AML-193 (cell line): ENCODE results near the gene FGGY.
"Not testable (repeated sequence)": the region's sequence is repeated elsewhere in the genome, so short reads cannot be mapped to it uniquely, and the experiment has no call there.

Experiments used
- DNase-seq, 2 experiments: peaks; one replicate each; lab custom pipeline; 2025; lab: John Stamatoyannopoulos, UW

Gene FGGY

DNA sequence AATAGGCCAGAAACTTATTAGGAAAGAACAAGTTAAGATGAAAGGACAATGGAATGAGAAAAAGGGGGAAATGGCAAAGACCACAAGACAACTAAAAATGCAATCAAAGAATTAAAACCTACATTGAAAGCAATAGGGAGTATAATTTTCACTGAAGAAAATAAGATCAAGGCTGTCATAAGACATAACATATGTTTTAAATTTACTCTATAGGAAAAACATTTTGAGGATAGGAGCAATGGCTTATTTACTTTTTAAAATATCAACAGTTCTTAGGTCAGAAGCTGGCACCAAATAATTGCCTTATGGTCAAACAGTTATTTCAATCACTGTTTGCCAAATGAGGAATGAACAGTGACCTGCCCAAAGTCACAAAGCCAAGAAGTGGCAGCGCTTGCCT is 346.6 kb downstream of the FGGY start:
- DNase-seq, result no peak

DNA sequence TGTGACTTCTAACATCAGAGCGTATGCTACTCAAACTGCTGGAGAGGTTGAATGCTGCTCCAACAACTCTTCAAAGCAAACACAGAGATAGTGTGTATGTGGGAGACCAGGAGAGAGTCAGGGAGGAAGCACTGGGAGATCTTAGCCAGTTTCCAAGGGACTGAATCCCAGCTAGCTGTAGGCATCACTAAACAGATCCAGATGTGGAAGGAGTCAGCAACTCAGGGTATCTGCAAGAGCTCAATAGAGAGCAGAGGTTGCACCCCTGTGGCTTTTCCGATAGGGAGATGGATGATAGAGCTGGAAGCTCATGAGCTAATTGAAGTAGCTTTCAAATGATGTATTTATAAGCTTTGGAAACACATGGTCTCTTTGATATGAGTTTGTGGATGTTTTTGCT is 349.0 kb downstream of the FGGY start:
- DNase-seq, result no peak

DNA sequence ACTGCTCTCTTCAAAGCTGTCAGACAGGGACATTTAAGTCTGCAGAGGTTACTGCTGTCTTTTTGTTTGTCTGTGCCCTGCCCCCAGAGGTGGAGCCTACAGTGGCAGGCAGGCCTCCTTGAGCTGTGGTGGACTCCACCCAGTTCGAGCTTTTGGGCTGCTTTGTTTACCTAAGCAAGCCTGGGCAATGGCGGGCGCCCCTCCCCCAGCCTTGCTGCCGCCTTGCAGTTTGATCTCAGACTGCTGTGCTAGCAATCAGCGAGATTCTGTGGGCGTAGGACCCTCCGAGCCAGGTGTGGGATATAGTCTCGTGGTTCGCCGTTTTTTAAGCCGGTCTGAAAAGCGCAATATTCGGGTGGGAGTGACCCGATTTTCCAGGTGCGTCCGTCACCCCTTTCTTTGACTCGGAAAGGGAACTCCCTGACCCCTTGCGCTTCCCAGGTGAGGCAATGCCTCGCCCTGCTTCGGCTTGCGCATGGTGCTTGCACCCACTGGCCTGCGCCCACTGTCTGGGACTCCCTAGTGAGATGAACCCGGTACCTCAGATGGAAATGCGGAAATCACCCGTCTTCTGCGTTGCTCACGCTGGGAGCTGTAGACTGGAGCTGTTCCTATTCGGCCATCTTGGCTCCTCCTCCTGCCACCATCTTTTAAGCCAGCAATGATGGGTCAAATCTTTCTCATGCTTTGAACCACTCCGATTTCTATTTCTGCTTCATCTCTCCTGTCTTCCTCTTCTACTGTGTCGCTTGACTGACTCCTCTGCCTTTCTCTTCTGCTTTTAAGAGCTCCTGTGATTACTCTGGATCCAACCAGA is 356.5 kb downstream of the FGGY start:
- DNase-seq, result not testable (repeated sequence)

DNA sequence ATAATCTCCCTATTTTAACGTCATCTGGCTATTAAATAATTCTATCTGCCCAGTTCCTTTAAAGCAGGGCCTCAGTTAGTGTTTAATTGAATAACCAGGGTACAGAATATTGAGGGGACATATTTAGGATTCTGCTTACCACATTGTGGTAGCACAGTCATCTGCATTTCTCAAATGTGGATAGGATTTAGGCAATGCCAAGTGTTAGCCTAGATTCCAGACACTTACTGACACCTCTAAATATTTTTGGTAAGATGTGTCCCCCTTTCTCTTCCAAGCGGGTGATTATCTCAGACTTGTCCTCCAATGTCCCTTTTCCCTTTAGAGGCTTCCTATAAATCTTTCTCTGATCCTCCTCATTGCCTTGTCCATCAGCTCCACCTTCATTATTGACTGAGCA is 357.1 kb downstream of the FGGY start:
- DNase-seq, result no peak

DNA sequence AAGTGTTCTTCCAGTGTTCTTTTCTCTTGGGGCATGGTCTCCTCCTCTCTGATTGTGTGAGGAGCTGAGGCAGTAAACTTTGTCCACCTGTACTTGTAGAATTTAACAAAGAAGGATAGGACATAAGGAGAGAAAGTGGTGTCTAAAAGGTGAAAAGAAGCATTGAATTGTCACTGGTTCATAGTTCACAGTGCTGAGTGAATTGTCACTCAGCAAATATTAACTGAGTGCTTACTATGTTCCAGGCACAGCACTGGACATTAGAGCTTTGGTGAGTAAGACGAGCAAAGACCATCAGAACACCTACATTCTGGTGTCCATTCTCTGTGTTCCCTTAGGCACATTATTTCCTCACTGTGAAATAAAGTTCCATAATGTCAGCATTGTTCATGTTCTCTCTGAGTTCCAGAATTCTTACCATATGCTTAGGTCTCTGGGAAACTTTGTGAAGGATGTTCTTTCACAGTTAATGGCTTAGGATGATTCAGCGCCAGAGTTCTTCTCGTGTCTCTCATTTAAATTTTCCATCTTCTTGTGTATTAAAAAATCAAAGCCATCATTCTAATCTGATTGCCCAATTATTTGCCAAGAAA is 361.1 kb downstream of the FGGY start:
- DNase-seq, result no peak

DNA sequence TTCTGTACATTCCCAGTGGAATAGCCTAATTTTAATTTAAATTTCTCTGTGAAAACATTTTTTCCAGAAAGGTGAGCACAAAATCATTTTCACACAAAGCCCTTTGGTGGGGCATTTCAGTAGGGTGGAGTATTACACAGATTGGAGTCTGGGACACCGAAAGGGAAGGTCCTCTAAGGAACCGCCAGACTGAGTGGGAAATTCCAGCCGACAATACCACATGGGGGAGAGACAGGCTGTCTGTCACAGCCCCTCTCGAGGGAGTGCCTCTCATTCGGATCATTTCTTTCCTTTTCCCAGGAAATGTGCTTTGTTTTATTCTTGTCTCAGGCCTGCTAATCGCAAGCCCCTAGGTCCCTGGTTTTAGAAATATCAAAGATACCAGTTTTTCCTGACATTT is 367.3 kb downstream of the FGGY start:
- DNase-seq, result no peak

DNA sequence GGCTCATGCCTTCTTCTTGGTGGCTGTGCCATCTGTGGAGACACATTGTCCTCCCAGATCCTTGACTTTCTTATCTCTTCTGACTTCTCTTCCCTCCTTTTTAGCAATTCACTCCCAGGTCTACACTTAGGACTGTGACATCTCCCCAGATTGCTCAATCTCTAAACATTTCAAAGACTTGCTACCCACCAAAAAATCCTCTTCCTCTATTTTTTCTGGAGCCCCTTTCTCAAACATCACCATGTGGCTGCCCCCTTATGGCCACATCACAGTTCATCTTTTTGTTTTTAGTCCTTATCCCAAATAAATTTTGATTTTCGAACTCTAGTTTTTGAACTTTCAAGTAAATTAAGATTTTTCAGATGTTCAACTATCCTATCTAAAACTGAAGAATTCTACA is 369.2 kb downstream of the FGGY start:
- peak; percentile 47 to 48 for DNase-seq

DNA sequence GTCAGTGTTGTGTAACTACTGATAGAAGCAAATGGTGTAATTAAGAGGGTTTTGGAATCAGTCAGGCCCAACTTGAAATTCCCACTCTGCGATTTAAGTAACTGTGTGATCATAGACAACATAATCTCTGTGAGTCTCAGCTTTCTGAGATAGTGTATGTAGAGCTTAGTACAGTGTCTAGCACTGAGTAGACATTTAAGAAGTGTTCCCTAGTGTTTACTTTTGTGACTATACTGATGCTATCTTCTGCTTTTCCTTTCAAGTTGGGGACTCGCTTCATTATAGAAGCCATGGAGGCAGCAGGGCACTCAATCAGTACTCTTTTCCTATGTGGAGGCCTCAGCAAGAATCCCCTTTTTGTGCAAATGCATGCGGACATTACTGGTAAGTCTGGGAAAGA is 370.1 kb downstream of the FGGY start:
- no peak for DNase-seq

DNA sequence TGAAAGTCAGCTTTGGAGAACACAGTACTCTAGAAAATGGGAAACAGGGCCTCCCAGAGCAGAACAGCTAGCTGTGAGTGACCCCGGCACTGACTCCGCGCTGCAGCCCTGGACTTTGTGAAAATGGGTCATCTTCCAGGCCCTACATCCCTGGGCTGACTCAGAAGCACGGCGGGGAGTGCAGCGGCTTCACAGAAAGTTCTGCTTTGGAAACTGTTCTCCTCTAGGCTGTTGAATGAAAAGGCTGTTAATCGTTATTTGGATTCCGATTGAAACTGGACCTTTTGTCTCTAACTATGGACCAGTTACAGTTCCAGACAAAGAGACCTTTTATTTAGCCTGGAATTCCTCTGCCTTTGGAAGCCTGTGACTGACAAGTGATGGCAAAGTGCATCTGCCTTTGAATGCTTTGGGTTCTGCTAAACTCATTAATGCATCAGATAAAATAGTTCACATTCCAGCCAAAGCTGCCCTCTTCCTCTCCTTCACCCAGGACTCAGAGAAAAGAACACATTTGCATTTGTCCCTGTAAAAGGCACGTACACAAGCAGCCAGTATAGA is 372.9 kb downstream of the FGGY start:
- no peak for DNase-seq

DNA sequence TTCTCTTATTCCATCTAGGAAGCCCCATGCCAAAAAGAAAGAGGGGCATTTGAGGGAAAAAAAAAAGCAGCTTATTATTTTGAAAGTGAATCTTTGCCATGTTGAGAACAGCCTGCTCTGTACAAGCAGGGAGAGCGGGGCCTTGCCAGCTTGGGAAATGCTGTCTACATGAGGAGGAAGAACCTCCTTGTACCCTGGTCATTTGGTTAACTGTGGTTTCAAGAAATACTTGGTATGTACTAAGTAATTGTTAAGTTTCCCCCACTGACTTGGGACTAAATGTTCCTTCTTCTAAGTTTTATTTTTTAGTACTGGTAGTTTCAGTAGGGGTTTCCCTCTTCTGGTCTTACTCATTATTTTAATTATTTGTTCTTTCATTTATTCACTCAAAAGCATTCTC is 373.8 kb downstream of the FGGY start:
- DNase-seq, result no peak

DNA sequence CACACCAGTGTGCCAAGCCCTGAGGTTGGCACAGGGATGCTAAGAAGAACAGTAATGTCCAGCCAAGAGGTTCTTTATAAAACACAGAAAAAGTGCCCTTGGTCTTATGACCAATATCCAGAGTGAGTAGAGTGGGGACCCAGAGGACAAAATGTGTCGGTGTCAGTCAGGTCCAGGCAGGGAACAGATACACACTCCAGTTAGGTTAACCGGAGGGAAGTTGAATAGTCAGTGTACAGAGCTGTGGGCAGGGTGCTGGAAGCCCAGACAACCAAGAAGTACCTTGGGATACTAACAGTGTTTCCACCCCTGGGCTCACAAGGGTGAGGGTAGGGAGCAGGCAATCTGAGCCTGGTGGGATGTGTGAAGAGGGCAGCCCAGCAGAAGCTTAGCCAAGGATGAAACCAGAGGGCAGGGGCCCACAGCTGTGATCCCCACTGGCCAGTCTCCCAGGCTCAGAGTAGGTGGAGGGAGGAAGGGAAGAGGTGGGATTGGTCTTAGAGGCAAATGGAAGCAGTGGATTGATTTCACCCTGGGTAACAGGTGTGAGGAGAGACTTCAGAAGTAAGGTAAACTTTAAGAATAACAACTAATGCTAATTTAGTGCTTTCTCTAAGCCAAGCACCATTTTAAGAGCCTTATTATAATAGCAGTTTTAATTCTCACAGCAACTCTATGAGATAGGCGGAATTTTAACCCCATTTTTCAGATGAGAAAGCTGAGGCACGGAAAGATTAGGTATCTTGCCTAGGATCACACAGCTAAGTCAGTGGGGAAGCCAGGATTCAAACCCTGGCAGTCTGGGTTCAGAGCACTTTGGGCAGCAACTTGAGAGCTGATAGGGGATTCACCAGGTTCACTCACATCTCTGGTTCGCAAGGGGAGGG is 374.4 kb downstream of the FGGY start:
- no peak for DNase-seq

DNA sequence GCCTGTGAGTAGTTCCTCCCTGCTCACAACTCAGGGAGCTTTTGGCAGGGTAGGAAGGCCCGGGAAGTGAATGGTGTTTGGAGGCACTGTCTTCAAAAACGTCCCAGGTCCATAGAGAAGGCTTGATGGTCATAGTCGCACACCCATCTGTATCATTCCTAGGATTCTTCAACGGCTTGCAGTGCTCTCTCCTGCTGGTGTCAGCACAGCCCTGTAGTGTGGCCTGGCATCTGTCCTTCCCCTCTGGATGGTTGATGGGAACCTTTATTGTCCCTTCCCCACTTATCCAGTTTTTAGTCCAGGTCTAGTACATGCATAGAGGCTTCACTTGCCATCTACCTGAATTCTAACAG is 375.0 kb downstream of the FGGY start:
- DNase-seq, result no peak

DNA sequence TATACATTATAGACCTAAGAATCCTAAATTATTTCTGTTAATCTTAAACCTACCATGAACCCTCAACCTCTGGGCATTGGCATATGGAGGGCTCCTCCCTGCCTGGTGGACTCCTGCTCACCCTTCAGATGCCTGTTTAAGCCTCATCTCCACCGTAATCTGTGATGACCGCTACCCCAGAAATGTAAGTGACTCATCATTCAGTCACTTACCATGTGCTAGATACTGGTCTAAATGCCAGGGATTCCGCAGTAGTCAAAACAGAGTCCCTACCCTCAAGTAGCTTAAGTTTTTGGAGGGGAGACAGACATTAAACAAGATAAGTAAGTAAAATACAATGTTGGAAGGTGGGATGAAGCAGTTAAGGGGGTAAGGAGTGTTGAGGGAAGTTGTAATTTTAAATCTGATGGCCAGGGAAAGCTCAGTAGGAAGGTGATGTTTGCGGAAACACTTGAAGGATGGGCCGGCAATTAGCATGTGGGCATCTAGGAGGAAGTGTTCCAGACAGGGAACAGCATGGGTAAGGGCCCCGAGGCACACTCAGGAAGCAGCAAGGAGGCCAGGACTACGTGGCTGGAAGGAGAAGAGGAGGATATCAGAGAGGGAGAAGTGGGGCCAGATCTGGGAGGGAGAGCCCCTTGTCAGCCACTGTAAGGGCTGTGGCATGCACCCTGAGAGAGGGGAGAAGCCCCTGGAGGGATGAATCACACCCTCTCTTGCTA is 376.1 kb downstream of the FGGY start:
- DNase-seq, result no peak

DNA sequence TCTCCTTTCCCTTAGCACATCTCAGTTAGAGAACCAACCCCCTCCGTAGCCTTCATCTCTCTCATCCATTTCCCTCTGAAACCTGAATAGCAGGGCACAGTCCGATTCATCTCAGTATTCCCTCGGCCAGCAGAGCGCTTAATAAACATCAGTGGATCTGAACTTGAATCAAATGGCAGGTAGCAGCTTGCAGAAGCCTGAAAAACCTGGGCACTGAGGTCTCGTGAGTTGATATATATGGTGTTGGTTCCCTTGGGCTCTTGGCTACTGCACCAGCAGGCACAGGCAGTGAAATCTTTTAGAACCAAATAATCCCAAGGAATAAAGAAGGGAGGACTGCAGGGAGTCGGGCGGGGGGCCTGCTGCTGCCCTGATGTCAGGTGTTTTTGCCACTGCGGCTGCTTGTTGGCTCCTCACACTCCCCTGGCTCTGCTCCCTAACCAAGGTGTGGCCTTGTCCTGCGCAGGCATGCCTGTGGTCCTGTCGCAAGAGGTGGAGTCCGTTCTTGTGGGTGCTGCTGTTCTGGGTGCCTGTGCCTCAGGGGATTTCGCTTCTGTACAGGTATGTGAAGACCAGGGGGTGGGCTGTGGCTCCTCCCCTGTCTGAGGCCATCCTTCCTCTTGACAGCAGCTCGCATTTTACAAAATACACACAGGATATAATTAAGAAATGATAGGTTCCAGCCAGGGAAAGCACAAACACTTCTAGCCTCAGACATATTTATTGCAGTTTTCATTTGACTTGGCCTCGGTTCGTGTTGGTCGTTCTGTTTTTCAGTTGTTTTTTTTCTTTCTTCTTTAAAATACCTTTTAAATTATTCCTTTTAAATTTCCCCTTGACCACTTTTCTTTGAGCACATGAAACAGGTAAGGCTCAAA is 376.9 kb downstream of the FGGY start:
- no peak for DNase-seq

DNA sequence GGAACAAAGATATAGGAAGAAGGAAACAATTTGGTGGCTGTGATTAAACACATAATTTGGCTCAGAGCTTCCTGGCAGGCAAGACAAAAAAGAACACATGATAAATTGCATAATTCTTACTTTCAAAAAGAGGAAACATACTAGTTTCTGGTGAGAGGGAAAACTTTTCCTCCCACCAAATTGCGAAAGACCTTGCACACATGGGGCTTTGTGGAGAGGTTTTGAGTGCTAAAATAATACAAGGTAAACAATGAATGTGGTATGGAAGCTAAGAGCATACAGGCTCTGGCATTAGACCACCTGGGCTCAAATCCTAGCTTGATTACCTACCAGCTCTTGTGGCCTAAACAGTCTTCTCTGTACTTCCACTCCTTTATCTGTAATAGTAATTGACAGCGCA is 377.7 kb downstream of the FGGY start:
- peak; percentile 95 to 97 for DNase-seq

DNA sequence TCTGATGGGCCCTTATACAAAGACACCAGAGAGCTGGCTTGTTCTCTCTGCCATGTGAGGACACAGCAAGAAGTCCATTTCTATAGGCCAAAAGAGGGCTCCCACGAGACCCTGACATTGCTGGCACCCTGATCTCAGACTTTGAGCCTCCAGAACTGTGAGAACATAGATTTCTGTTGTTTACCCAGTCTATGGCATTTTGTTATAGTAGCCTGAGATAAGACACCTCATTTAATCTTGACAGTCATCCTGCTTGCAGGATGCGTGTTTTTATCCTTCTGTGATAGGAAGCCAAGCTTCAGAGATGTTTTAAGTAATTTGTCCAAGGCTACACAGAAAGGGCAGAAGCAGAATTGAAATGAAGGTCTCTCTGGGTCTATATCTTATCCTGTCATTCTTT is 379.0 kb downstream of the FGGY start:
- no peak for DNase-seq

DNA sequence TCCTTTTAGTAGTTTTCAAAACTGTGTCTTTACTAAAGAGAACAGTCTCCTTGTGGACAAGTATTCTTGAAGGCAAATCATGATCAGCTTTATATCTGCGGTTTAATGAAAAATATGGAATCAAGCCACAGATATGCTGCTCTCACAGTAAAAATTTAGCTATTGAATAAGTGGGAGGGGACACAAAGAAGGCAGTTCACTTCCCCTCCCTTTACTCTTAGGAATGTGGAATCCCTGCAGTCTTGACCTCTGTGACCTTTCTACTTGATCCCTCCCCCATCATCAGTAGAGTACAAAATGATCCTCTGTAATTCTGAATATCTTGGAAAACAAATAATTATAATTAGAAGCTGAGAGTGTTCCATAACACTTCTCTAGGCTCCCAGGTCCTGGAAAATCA is 381.1 kb downstream of the FGGY start:
- no peak for DNase-seq

DNA sequence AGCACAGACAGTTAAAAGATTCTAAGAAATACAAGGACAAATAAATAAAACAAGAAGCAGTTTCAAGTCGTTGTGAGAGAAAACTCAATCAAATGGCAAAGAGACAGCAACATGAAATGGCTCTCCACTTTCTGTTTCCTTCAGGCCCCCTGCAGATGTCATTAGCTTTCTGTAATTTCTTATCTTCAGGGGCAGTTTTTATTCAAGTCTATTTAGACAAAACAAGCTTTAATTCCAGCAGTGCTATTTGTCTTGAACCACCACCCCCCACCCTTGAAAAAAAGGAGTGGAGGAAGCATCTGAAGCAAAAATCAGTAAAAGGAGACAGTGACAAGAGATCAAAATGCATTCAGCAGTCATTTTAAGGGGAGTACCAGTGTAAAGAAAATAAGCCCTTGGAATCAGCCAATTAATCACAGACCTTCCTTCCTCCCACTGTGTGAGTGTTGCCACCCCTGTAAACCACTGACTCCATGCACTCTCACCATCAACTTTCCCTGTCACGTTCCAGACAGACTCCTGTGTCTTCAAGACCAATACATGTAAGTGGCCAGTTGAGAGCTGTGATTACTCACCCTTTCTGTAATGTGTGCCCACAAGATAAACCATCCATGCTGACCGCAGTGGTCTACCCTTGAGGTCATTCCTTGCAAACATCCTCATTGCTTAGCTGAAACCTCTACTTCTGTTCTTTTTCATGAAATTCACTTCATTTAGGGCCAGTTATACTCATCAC is 381.8 kb downstream of the FGGY start:
- DNase-seq, result no peak

DNA sequence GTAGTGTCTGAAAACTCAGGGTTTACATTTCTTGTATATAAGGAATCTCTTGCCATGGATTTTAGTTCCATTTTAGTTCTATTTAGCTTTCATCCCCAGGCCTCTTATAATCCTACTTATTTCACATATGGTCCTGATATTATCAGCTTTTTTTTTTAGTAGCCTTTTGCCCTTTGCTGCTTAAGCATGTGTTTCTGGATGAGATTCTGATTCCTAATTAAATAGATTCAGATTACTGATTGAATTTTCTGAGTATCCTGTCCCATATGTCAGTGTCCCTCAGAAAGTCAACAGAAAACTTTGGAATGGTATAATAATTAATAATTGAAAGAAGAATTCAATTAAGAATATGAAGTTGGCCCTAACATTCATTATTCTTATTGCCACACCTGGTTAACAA is 383.1 kb downstream of the FGGY start:
- DNase-seq, result no peak

DNA sequence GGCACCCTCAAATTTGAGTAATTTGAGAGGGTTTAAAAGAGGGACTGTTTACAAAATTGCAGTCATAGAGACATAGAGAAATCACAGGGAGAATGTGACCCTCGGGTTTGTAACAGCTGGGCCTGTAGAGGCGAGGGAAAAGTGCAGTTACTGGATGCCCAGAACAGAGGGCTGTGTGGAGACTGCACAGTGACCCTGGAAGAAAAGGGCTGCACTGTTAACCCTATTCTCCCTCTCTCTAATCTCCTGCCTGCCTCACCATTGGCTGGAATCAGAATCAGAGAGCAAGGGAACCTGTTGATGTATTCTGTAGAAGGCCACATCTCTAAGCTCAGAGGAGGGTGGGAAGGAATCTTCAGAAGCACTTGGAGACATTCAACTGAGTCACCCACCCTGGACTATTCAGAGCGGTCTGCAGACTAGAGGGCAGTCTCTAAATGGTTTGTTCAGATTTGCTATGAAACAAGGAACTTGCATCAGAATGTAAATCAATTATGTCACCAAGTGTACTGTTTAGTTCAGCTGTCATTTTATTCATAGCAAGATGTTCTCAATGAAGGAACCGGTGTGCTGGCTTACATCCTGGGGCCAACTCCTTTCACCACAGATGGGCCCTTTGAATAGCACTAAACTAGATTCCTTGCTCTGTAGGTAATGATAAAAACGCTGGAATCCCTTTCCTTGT is 385.6 kb downstream of the FGGY start:
- DNase-seq, result no peak
